Brain pericyte (primary cell): ENCODE data around the gene TMEM219.
A peak's percentile ranks its signal among the peaks of the same experiment; 100 is the strongest.
"Not testable (repeated sequence)": the region's sequence is repeated elsewhere in the genome, so short reads cannot be mapped to it uniquely, and the experiment has no call there.

Experiments used
- DNase-seq: peaks from one replicate; pipeline ENCODE4 v3.0.0-alpha.2; 2012; ENCODE audit warnings: low read depth, low spot score

The TMEM219 gene

DNA sequence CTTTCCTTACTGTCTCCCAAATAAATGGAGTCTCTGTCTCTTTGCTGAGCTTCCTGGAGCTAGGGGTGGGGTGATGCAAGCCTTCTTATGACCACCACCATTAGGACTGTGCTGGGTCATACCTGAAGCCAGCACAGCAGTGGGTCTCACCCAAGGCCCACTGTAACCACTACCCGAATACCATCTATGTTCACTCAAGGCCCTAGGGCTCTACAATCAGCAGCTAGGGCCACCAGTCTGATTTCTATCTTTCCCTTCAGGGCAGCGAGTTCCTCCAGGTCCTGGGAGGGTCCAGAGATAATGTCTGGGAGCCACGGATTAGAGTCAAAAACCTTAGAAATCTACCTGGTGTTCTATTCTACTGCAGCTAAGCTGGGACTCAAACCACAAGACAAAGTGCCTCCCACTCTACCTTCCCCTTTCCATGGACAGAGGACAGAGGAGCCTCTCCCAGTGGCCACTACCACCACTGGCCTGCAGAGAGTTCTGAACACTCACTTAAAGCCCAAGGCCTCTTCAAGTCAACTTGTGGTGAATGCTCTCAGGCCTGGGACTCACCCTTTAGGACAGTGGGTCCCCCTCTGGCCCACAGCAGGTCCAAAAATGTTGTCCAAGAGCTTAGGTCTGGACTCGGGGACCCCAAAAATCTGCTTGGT is 10.9 kb upstream of the TMEM219 start:
- DNase-seq: no peak

DNA sequence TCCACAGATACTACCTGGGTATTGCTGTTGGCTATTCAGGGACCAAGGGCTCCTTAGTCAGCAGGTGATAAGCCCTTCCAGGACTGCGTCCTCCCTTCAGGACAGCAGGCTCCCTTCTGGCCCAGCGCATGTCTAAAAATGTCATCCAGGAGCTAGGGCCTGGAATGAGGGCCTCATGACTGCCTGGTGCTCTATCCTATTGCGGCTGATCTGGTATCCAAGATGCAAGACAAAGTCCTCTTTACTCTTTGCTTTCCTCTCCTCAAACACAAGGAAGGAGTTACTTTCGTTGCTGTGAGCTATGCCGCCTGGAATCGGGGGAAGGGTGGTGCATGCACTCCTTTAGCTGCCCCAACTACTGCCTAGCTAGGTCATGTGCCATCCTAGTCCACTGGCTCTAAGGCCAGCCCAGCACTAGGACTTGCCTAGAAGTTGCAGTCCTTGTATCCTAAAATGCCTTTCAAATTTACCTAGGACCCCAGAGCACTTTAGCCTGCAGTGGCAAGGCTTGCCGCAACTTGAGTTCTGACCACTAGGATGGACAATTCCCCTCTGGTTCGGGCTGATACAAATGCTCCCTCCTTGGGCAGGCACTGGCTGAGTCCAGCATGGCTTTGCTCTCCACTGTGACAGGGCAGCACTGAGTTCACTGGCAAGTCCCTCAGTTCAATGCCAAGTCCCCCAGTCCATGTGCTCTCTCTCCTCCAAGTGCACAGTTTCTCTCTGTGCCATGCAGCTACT is 10.1 kb upstream of the TMEM219 start:
- DNase-seq: no peak

DNA sequence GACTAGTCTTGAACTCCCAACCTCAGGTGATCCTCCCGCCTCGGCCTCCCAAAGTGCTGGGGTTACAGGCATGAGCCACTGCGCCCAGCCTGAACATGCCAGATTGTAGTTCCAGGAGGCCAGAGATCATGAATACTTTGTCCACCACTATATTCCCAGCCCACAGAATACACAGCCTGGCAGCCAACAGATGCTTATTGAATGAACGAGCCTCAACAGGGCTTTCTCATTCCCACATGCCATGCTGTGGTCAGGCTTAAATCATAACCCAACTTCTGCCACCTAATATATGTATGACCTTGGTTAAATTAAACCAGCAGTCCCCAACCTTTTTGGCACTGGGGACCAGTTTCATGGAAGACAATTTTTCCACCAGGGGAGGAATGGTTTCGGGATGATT is 3.1 kb upstream of the TMEM219 start:
- no peak for DNase-seq

DNA sequence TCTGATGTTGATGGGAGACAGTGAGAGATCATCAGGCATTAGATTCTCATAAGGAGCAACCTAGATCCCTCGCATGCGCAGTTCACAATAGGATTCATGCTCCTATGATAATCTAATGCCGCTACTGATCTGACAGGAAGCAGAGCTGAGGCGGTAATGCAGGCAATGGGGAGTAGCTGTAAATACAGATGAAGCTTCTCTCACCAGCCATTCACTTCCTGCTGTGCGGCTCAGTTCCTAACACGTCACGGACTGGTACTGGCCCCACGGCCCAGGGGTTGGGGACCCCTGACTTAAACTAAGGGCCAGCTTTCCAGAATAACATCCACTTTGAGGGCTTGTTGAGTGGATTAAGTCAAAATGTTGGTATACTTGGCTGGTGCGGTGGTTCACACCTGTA is 2.6 kb upstream of the TMEM219 start:
- no peak for DNase-seq

DNA sequence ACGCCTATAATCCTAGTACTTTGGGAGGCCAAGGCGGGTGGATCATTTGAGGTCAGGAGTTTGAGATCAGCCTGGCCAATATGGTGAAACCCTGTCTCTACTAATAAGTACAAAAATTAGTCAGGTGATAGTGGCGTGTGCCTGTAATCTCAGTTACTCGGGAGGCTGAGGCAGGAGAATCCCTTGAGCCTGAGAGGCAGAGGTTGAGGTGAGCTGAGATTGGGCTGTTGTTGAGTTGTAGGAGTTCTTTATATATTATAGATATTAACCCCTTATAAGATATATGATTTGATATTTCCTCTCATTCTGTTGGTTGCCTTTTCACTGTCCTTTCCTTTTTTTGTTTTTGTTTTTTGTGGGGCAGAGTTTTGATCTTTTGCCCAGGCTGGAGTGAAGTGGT is 2.1 kb upstream of the TMEM219 start:
- DNase-seq: not testable (repeated sequence)

DNA sequence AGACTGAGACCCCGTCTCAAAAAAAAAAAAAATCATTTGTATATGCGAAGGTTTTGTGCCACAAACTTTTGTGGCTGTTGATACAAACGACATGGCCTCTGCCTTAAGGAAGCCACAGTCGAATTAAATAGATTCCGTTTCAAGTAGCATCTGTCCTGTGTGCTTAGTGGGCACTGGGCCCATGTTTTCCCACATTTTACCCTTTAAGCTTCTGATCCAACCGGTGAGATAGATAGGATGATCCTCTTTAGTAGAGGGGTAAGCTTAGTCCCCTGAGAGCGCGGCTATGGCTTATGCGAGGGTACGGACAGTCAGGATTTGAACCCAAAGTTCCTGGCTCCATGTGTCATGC is 776 bp upstream of the TMEM219 start:
- no peak for DNase-seq

DNA sequence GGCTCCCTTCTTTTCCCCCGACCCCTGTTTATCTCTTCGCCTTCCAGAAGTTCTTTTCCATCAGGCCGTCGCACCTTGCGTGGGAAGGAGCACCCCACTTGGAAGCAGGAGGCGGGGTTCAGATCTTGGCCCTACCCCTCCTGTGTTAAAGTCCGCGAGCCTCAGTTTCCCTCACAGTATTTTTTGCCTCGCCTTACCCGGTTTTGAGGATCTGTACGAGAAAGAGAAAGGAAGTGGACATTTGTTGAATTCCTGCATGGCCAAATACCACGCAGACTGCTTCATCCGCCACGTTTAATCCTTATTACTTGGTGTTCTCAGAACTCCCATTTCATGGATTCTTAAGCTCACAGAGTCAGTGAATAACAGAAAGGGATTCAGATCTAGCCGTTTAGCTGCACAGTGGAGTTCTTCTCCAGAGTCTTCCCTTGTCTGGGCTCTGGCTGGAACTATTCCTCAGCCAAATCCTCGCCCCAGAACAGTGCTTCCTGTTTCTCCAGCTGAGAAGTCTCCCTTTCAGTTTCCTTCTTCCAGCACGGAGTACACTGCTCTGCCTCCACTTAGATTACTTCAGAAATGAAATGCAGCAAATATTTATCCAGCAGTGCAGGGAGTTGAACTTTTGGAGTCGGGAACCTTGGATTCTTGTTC is 590 bp downstream of the TMEM219 start:
- DNase-seq: no peak

DNA sequence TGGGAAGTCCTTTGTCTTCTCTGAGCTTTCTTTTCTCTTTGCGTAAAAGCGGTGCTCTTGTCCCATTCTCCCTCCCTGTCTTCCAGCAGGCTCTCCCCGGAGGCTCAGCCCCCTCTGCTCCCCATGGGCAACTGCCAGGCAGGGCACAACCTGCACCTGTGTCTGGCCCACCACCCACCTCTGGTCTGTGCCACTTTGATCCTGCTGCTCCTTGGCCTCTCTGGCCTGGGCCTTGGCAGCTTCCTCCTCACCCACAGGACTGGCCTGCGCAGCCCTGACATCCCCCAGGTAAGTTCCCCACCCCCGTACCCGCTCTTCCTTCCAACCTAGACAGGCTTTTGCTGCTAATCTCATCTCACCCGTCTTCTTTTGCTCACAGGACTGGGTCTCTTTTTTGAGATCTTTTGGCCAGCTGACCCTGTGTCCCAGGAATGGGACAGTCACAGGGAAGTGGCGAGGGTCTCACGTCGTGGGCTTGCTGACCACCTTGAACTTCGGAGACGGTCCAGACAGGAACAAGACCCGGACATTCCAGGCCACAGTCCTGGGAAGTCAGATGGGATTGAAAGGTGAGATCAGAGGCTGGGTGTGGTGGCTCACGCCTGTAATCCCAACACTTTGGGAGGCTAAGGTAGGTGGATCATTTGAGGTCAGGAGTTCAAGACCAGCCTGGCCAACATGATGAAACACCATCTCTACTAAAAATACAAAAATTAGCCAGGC is 1.3 kb downstream of the TMEM219 start:
- DNase-seq: no peak

- DNase-seq: no peak
Measured at GRCh38 chr16:29968205-29968604, 6.3 kb downstream of the TMEM219 start.

GRCh38 chr16:29971304-29971703 is 9.4 kb downstream of the TMEM219 start:
- DNase-seq: no peak

DNA sequence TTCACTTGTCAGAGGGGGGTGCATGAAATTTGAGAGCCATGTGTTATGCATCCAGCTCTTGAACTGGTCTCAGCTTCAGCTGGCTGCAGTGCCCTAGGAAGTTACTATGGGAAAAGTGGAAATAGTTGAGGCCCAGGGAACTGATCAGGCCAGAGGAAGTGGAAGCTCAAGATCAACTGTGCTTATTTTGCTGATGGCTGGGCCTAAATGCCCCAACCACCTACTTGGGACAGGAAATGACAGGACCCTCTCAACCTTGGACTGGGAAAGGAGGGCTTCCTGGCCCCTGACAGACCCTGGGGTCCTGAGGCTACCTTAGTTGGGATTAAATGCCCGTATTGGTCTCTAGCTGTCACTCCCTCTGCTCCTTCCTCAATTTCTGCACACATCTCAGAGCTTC is 10.6 kb downstream of the TMEM219 start:
- DNase-seq: no peak

DNA sequence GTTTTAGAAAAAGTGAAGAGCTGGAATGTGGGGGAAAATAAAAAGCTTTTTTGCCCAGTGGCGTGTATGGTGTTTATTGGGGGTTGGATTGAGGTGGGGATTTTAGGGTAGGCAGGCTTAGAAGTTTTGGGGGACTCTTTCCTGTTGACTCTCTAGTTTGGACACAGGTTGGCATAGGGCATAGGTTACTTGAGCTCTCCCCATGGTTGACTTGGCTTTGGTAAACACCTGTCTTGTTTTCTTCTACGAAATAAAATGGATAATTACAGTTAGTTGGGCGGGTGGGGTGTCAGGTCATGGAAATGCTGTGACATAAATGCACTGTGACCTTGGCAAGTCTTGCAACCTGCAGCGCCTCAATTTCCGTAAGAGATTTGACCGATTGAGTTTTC is 11.1 kb downstream of the TMEM219 start:
- DNase-seq: no peak

GRCh38 chr16:29973384-29974246 is 11.7 kb downstream of the TMEM219 start, which contains the start of gene TAOK2:
TAOK2 (plus strand) TSS chr16:29973868; CDS start chr16:29977773, 3,905 bp downstream.
- DNase-seq: peak; percentile 99

DNA sequence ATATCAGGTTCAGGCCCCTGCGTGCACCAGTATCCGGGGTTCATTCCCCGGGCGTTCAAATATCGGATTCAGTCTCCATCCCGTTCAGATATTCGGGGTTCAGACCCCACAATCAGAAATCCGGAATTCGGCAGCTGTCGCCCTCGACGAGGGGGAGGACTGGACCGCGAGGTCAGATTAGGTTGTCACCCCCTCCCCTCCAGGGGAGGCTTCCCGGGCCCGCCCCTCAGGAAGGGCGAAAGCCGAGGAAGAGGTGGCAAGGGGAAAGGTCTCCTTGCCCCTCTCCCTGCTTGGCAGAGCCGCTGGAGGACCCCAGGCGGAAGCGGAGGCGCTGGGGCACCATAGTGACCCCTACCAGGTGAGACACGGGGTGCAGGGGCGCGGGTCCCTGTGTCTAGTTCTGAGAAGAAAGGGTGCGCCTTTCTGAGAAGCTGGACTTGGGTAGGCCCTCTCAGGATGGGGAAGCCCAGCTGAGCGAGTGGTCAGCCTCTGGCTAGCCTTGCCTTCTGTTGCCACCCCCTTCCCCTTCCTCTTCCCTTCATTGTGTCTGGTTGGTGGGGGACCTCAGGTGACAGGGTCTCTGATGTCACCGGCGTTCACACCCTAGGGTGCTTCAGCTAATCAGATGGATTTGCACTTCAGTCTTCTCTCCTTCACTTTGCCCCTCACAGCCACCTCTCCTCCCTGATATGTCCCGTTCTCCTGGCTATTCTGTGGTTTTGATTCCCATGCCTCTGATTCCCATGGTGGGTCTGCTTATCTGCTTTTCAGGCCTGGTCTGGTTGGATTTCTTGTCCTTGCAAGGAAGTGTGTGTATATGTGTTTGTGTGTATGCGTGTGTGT is 12.6 kb downstream of the TMEM219 start:
- DNase-seq: no peak

GRCh38 chr16:29975134-29975538 is 13.3 kb downstream of the TMEM219 start:
- no peak for DNase-seq

DNA sequence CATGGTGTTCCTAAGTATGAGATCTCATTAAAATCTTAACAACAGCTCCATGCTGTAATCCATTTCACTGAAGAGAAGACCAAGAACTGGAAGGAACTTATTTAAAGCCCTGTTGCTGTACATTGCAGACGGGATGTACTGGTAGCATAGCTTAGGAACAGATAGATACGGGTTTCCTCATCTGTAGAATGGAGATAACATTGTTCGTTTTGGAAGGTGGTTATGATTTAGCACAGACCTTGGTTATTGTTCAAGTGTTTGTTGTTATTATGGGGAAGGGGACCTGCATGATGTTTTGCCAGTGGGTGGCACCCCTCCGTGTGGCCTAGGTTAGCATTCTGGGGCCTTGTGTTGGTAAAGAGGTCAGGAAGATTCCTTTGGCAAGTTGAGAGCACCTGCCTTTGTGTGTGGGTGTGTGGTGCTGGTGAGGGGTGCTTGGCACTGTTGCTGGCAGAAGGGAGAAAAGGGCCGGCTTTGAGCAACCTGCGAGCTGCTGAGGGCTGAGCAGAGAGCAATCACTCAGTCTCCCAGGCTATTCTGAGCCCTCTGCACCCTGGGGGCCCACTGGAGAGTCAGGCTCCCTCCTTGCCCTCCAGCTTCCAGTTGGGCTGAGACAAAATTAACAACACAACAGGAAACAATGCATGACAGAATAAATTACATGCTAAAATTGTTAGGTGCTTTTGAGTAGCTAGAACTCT is 14.1 kb downstream of the TMEM219 start:
- DNase-seq: no peak

DNA sequence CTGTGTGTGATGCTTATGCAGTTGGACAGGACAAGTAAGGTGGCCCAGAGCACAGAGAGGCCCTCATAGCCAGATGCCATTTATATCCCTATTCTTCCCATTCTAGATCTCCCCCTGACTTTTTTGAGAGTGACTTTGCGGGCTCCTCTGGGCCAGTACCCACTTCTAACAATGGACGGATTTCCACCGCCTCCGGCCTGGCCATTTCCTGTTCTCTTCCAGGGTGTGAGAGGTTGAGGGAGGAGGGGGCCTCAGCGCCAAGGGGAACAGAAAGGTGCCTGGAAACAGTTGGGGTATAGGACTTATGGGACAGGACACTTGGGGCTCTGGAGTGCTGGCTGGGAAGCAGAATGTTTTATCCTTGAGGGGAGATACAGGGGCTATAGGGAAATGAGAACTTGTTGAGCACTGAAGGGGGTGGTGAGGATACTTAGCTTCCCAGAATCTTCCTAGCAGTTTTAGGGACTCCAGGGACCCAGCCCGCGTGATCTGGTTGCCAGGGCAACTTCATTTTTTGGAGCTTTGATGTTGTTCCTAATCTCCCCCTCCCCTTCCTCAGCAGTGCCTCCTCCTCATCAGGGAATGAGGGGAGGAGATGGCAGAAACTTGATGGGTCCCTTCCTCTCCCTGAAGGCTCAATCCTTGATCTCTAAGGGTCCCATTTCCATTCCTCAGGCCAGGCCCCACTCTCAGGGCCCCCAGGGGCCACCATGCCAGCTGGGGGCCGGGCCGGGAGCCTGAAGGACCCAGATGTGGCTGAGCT is 15.4 kb downstream of the TMEM219 start:
- DNase-seq: no peak

GRCh38 chr16:29978081-29978480 is 16.2 kb downstream of the TMEM219 start:
- DNase-seq: no peak
